HG03039 (cell line): ENCODE results near the gene EXO1.
"Not testable (repeated sequence)": the region's sequence is repeated elsewhere in the genome, so short reads cannot be mapped to it uniquely, and the experiment has no call there.

Experiments
- ATAC-seq: cut with Tn5 transposase; IDR thresholded peaks from one replicate; pipeline ENCODE4 v1.9.1; 2021; ENCODE audit warnings: mild to moderate bottlenecking, moderate library complexity; ENCODE audit not compliant: unreplicated experiment

Gene EXO1

GRCh38 chr1:241834733-241835377, 13.1 kb upstream of the EXO1 start:
- ATAC-seq: no peak

GRCh38 chr1:241836941-241837340, 11.1 kb upstream of the EXO1 start:
- ATAC-seq: no peak

- no peak for ATAC-seq
Observed at GRCh38 chr1:241837416-241837815, 10.6 kb upstream of the EXO1 start.

GRCh38 chr1:241837901-241838300, 10.1 kb upstream of the EXO1 start:
- no peak for ATAC-seq

GRCh38 chr1:241838897-241839296, 9.1 kb upstream of the EXO1 start:
- no peak for ATAC-seq

- peak; percentile 59 for ATAC-seq
Observed at GRCh38 chr1:241839369-241839979, 8.5 kb upstream of the EXO1 start.

- ATAC-seq: no peak
Observed at GRCh38 chr1:241840164-241840563, 7.8 kb upstream of the EXO1 start.

GRCh38 chr1:241841691-241842090, 6.3 kb upstream of the EXO1 start:
- ATAC-seq: no peak

GRCh38 chr1:241842565-241842964, 5.4 kb upstream of the EXO1 start:
- ATAC-seq: no peak

GRCh38 chr1:241844593-241844992, 3.4 kb upstream of the EXO1 start:
- no peak for ATAC-seq

GRCh38 chr1:241846375-241846774, 1.6 kb upstream of the EXO1 start:
- no peak for ATAC-seq

GRCh38 chr1:241846862-241847539, 1.0 kb upstream of the EXO1 start:
- ATAC-seq: no peak

GRCh38 chr1:241847540-241847795, 536 bp upstream of the EXO1 start:
- ATAC-seq: no peak

GRCh38 chr1:241848686-241849344, 811 bp downstream of the EXO1 start:
- no peak for ATAC-seq

GRCh38 chr1:241849345-241849695, 1.3 kb downstream of the EXO1 start:
- no peak for ATAC-seq

- ATAC-seq: not testable (repeated sequence)
Observed at GRCh38 chr1:241855545-241856140, 7.6 kb downstream of the EXO1 start.

- peak; percentile 63 for ATAC-seq
Observed at GRCh38 chr1:241857131-241857530, 9.1 kb downstream of the EXO1 start.

GRCh38 chr1:241860922-241861321, 12.9 kb downstream of the EXO1 start:
- ATAC-seq: no peak

GRCh38 chr1:241869022-241869421, 21.0 kb downstream of the EXO1 start:
- ATAC-seq: no peak

GRCh38 chr1:241870336-241870735, 22.3 kb downstream of the EXO1 start:
- no peak for ATAC-seq

GRCh38 chr1:241870746-241871430, 22.9 kb downstream of the EXO1 start:
- no peak for ATAC-seq
